Uterus (tissue), 4 donors: ENCODE results near the gene KIAA1217. TPM values are rescaled to one million over a fixed set of nuclear protein-coding genes. Genes with fewer than 3 reads are reported as not detected.

Source experiments
- DNase-seq, 2 donors: peaks; one replicate each; pipeline ENCODE4 v3.0.0-alpha.2; 2019 to 2020
- H3K27ac ChIP-seq, 2 donors: fragments of 200-600 bp; sonication (generic); 1 replicate in 1 of 2; 2 replicates in 1 of 2; pipeline ENCODE4 v1.5.1; 2016 to 2018
- H3K27me3 ChIP-seq, 2 donors: fragments of 200-600 bp; sonication (generic); one replicate each; pipeline ENCODE4 v1.5.1; 2018 to 2019; ENCODE audit warnings: control low read depth in 1 of 2
- H3K36me3 ChIP-seq, 2 donors: fragments of 200-600 bp; sonication (generic); one replicate each; pipeline ENCODE4 v1.5.1; 2019; ENCODE audit warnings: control low read depth in 1 of 2
- H3K4me1 ChIP-seq, 2 donors: fragments of 200-600 bp; sonication (generic); one replicate each; pipeline ENCODE4 v1.5.1; 2018 to 2019; ENCODE audit warnings: control low read depth in 1 of 2
- H3K4me3 ChIP-seq, 2 donors: fragments of 200-600 bp; sonication (generic); 1 replicate in 1 of 2; 2 replicates in 1 of 2; pipeline ENCODE4 v1.5.1; 2018 to 2019; ENCODE audit warnings: mild to moderate bottlenecking in 1 of 2
- H3K9me3 ChIP-seq, 2 donors: fragments of 200-600 bp; sonication (generic); one replicate each; pipeline ENCODE4 v1.5.1; 2019; ENCODE audit warnings: control low read depth in 1 of 2
- CTCF ChIP-seq, 4 experiments: fragments of 200-600 bp in 2 of 4; fragments of 450-650 bp in 2 of 4; sonication (generic) in 2 of 4; IDR thresholded peaks; one replicate each; pipeline ENCODE4 v1.5.1; 2016 to 2019; ENCODE audit warnings: antibody characterized with exemption in 4 of 4, mild to moderate bottlenecking in 2 of 4, moderate library complexity in 1 of 4
- POLR2A ChIP-seq, 2 donors: fragments of 450-650 bp; IDR thresholded peaks; one replicate each; pipeline ENCODE4 v1.6.1; 2016; ENCODE audit warnings: antibody characterized with exemption in 2 of 2, mild to moderate bottlenecking in 1 of 2, moderate library complexity in 1 of 2
- intact Hi-C: fragments of 100-400 bp; cut with DNase I; formaldehyde crosslinking; loops from one replicate; pipeline ENCODE4 v1.15.1; 2023; ENCODE audit warnings: low total_unique reads
- total RNA-seq, 4 donors: library from RNA; depleted of rRNA in 3 of 4; stranded (reverse); fragments of >200 nt in 3 of 4; gene quantifications; one replicate each; pipeline versions ENCODE4 v1.1.0 to v1.2.4, GENCODE V29; 2014 to 2023
- donor health status: DM: yes; HTN: yes; CAD: no.

Gene KIAA1217
- total RNA-seq, 4 donors from 2014 or later: 3.5 to 38.2 (median 11.6) TPM

- H3K27ac ChIP-seq: no peak overlapping the region
- intact Hi-C loops: no loop called here
- H3K9me3 ChIP-seq: no peaks in the 10 kb centered on the region
- no peak for DNase-seq
- no peaks in the 10 kb centered on the region for H3K36me3 ChIP-seq
- no peak overlapping the region for H3K4me3 ChIP-seq
- peaks cover 0 to 4% of the 10 kb centered on the region in 2 donors for H3K4me1 ChIP-seq
- TF ChIP-seq POLR2A (IDR thresholded peaks at IDR 0.05): no peak
- no peak for TF ChIP-seq CTCF (IDR thresholded peaks at IDR 0.05)
- H3K27me3 ChIP-seq: no peaks in the 10 kb centered on the region
Measured at GRCh38 chr10:24465124-24465874, 256.4 kb downstream of the KIAA1217 start.

DNA sequence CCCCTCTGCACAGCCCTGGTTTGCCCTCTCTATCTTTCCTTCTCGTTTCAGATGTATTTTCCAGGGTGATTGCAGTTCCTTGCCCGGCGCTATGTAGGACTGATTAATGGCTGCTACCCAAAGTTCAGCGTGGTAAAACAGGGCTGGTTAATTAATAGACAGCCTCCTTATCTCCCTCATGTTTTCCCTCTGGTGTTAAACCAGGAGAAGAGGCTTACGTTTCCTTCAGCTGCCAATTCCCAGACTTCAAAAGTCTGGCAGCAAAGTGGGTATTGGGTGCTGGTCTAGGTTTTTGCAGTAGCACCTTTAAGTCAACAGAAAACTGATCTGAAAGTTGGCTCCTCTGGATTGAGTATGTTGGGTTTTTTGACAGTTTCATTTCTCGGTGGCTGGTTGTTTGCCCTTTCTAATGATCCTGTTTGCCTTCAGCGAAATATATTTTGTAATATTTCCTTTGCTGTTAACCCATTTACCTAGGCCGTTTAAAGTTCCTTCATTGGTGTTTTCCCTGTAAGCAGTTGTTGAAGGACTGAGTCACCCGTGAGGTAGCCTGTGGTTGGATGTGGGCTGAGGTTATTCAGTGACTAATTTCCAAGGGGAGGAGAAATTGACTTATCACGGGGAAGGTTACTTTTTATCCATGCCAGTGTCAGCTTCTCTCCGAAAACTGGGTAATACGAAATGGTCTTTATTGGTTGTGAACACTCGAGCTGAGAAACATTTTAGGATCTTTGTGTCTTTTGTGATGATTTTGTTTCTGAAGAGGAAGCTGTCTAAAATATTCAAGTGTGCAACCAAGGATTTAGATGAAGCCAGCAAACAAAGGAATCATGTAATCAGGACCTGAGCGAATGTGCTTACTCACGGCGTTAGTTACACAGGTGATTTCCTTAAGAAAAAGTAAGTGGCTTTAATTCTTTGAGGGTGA, 257.2 kb downstream of the KIAA1217 start:
- intact Hi-C loops: no loop called here

DNA sequence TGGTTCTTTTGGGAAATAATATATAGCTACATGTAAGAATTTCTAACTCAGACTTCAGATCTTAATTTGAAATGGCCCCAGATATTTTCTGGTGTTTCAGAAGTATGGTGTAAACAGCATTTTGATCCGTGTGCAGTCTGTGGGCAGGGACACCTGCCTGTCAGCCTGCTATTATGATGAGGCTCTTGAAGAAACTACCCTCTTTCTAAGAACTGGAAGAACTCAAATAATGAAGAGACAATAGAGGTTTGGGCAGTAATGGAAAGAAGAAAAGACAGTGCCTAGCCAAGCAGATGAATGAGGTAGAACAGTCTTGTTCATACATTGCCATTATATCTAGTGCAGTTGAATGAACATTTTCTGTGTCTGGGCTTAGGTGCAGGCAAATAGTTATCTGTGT, 258.2 kb downstream of the KIAA1217 start:
- H3K36me3 ChIP-seq: no peaks in the 10 kb centered on the region
- H3K9me3 ChIP-seq: no peaks in the 10 kb centered on the region
- TF ChIP-seq CTCF (IDR thresholded peaks at IDR 0.05) (no peak), POLR2A (IDR thresholded peaks at IDR 0.05) (no peak)
- intact Hi-C loops: no loop called here
- no peaks in the 10 kb centered on the region for H3K27me3 ChIP-seq
- DNase-seq: no peak
- H3K4me1 ChIP-seq: peaks cover 0 to 4% of the 10 kb centered on the region in 2 donors
- no peak overlapping the region for H3K27ac ChIP-seq
- no peak overlapping the region for H3K4me3 ChIP-seq

More for the DNA sequence above, 257.2 kb downstream of the KIAA1217 start:
- TF ChIP-seq CTCF (IDR thresholded peaks at IDR 0.05): no peak
- no peak for TF ChIP-seq POLR2A (IDR thresholded peaks at IDR 0.05)
- no peaks in the 10 kb centered on the region for H3K36me3 ChIP-seq
- H3K27ac ChIP-seq: no peak overlapping the region
- no peaks in the 10 kb centered on the region for H3K9me3 ChIP-seq
- H3K4me3 ChIP-seq: no peak overlapping the region
- H3K27me3 ChIP-seq: no peaks in the 10 kb centered on the region
- DNase-seq: no peak
- H3K4me1 ChIP-seq: peaks cover 0 to 4% of the 10 kb centered on the region in 2 donors

GRCh38 chr10:24467605-24468004, 258.7 kb downstream of the KIAA1217 start:
- H3K9me3 ChIP-seq: no peaks in the 10 kb centered on the region
- DNase-seq: no peak
- TF ChIP-seq CTCF (IDR thresholded peaks at IDR 0.05) (no peak), POLR2A (IDR thresholded peaks at IDR 0.05) (no peak)
- H3K4me1 ChIP-seq: peaks cover 0 to 4% of the 10 kb centered on the region in 2 donors
- no peaks in the 10 kb centered on the region for H3K36me3 ChIP-seq
- intact Hi-C loops: no loop called here
- H3K27ac ChIP-seq: no peak overlapping the region
- no peak overlapping the region for H3K4me3 ChIP-seq
- no peaks in the 10 kb centered on the region for H3K27me3 ChIP-seq
